ENCODE measurements around the gene PIM3.

PIM3 gene

DNA sequence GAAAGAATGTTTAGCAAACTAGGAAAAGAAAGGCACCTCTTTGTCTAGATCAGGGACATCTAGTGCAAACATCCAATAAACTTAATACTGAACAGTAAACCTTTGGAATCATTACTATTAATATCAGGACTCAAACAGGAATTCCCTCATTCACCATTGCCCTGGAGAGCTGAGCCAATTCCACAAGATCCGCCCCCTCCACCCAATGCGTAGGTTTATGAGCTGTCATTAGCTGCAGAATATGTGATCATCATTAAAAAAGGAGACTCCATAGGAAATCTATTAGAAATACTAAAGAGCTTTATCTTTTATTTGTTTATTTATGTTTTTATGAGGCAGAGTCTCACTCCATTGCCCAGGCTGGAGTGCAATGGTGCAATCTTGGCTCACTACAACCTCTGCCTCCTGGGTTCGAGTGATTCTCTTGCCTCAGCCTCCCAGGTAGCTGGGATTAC lies 46.5 kb downstream of the PIM3 start:
- DNase-seq (ENCODE audit: low read depth) = no peak

DNA sequence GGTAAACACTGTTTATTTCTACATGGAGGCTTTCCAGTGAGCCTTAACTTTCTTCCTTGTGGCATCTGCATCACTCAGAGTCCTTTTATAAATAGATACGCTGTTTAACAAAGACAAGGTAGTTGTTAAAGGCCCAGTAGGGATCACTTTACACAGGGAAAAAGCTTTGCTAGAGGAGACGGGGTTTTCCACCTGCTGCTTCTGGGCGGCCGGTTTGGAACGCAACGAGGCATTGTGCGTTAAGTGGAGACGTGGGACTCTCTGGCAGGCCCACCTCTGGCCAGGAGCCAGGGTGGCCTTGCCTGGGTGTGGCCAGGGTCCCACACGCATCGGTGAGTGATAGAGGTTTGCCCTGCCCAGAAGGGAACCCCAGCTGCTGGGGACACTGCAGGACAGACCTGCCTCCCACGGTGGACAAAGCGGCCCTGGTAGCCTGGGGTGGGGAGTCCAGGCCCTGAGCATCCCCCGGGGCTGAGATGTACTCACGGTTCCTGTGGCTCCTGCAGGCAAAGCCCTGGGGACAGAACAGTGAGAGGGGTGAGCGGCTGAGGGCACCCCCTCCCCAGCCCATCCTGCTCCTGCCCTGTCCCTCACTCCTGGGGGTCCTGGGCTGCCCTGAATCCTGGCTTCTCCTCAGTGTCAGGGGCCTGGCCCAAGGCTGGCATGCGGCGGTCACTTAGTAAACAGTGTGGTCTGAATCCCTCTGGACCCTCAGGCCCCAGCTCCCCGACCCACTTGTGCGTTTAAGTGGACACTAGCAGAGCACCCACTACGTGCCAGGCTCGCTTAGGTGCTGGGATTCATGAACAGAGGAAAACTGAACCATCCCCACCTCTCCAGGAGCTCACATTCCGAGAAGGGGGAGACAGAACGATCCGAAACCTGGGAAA lies 47.8 kb downstream of the PIM3 start:
- DNase-seq (ENCODE audit: low read depth) = no peak

DNA sequence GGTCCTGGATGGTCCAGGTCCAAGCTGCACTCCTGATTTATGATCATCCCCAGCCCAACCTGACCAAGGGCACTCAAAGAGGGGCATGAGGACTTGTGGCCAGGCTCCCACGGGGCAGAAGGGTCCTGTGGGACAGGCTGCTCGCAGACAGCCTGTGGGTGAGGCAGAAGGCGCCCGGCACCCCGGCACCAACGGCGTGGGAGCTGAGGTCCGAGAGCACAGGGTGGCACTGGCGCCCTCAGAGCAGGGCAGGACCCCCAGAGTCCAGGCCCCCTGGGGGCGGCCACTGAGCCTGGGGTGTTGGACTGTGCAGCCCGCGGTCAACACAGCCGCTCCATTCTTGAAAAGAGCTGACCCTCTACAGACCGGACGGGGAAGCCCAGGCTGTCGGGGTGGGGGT lies 48.7 kb downstream of the PIM3 start:
- DNase-seq (ENCODE audit: low read depth) = no peak

DNA sequence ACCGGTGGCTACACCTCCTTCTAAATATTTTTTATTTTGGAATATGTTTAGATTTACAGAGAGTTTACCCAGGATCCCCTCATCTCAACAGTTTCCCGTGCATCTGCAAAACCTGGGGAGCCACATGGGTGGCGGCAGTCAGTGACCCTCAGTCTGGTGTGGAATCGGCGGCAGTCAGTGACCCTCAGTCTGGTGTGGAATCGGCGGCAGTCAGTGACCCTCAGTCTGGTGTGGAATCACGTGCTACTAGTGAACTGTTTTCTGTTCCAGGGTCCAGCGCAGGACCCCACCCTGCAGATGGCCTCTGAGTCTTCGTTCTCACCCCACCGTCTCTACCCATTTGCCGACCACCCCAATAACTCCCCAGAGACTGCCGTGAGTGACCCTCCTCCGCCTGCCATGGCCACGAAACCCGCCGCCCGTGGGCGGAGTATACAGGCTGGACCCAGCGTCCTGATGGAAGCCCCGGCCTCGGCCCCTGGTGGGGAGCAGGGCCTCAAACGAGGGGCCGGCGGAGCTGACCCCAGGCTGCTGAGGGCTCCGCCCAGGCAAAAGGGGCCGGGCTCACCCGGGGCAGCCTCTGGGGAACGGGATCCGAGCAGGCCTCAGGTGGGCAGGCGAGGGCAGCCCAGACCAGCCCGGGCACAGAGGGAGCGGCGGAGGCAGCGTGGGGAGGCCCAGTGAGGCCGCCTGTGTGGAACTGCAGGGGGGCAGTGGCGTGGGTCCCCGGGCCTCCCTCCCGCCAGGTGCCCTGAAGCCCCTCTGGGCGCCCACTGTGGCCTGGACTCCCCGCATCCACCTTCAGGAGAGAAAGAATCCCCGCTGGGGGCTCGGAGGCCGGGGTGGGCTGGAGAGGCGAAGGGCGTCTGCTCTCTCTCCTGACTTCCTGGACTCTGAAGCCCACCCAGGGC lies 49.4 kb downstream of the PIM3 start:
- no peak for DNase-seq (ENCODE audit: low read depth)

DNA sequence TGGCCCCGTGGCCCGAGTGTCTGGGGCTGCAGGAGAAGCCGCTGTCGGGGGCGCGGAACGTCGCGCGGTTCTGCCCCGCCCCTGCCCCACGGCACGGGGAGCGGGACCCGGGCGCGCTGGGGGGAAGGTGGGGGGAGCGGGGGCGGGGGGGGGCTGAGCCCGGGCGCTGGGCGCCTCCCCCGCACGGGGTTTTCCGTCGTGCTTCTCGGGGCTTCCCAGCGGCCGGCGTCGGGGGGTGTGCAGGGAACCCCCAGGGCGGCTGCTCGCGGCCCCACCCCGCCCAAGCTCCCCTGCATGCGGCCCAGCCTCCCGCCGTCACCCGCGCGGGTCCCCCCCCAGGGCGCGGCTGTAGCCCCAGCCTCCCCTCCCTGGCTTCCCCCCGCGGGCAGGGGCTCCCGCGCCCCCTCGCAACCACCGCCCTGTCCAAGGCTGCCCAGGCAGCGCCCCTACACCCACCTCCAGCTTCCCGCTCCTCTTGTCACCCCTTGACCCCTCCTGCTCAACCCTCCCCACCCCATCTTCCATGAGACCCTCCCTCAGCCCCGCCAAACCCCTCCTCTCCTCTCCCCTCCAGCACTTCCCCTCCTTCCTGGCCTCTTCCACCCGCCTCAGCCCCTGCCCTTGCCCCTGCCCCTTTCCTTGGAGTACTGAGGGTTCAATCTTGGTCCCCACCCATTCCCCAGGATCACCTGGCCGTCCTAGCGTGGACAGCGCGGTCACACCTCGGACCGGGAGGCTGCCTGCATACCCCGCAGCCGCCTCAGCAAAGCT lies 50.3 kb downstream of the PIM3 start:
- peak; percentile 44 for DNase-seq (ENCODE audit: low read depth)

DNA sequence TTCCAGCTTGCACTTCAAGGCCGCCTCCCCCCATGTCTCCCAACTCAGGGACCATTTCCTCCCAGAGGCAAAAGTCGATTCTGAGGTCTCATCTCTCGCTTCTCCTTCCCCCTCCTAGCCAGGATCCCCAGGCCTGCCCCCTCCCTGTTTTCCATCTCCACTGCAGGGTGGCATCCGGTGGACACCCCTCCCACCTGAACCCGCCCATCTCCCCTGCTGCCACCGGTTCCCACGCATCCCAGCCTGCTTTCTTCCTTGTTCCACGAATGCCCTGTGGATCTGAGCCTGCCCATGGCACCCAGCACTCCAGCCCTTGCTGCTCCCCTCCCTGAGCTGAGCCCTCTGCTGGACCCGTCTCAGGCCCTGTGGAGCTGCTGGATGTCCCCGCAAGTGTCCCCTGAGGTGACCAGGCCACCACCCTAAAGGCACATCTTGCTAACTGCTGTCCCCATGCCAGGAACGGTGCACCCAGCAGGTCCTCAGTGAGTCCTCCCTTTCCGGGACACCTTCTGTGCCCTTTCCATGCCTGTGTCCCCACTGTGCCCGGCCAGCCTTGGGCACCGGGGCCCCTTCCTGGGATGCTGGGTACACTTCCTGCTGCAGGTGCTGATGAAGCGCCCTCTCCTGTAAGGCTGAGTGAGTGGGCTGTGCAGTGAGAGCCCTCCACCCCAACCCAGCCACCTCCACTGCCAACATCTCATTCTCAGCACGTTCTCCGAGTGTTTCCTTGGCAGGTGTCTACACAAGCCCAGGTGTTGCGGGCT lies 51.1 kb downstream of the PIM3 start:
- DNase-seq (ENCODE audit: low read depth) = no peak

DNA sequence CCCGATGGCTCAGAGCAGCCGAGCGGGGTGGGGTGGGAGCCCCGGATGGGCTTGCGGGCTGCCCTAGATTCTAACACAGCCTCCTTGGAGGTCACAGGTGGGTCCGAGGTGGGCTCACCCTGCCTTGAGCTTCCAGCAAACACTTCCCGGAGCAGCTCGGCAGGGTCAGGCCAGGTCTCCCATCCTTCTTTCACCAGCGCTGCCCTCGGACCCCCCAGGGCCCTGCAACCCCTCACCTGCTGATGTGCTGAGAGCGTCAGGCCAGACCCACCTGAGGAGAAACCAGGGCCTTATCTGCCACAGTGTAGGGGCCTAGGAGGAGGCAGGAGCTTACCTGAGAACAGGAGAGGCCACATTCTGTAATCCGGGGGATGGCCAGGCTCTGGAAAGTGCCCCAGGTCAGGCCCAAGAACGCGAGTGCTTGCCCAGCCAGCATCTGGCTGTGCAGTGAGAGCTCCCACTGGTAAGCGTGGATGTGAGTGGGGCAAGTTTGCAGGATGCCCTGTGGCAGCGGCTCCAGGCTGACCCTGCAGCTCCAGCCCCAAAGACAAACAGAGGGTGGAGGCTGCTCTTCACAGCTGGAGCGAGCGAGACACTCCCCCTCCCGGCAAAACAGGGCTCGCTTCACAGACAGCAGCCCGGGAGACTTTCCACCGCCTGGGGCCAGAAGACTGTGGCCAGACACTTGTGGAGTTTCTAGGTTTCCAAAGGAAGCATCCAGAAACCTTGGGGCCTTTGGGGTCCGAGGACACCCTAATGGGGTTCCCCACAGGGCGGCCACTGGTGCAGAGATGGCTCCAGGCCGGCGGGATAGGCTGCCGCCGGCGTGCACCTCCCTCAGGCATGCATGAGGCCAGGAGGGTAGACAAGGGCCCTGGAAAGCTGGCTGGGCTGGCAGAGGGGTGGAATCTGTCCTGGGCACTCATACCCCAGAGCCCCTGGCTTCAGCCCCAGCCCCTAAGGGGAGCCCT lies 51.9 kb downstream of the PIM3 start, which contains the start of gene IL17REL:
IL17REL (minus strand) TSS at position 555 of the 971 bp plus-strand sequence; CDS start at position 436, 119 bp downstream.
- no peak for DNase-seq (ENCODE audit: low read depth)
